Panc1 (cell line): ENCODE measurements around the gene CTAGE1.

Experiments used
- POLR2AphosphoS5 ChIP-seq: IDR thresholded peaks from 2 replicates; pipeline ENCODE4 v1.6.1; 2012; ENCODE audit warnings: mild to moderate bottlenecking, low read depth, low read length, moderate library complexity
- SIN3A ChIP-seq: IDR thresholded peaks from 2 replicates; pipeline ENCODE4 v1.6.1; 2012; ENCODE audit warnings: low read depth, mild to moderate bottlenecking, low read length, moderate library complexity, borderline replicate concordance; ENCODE audit not compliant: insufficient read depth
- TF ChIP-seq, protein P1 (sequence below): fragments of 450-650 bp; IDR thresholded peaks from 2 replicates; pipeline ENCODE4 v1.5.1; 2017; ENCODE audit warnings: mild to moderate bottlenecking
- TF ChIP-seq, protein P2 (sequence below), 2 experiments: IDR thresholded peaks; 2 replicates each; pipeline ENCODE4 v1.6.1; 2011 to 2012; ENCODE audit warnings: low read depth in 2 of 2, control low read depth in 1 of 2, low read length in 1 of 2, mild to moderate bottlenecking in 1 of 2, moderate library complexity in 1 of 2; ENCODE audit not compliant: insufficient read depth in 1 of 2

DNA sequence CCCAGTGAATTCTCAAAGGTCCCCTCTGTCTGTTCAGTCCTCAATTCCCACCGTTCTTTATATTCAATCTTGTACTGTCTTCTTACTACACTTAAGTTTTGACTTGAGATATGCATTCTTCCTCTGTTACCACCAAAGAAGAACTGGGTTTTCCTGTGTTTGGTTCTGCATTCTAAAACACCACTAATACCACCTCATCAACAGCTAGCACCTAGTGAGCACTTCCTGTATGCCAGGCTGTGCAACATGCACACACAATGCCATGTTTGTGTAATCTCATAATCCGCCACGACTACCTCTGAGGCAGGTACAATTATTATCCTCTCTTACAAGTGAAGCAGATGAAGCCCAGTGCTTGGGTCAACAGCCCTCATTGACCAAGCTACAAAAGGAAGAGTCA is 11.8 kb upstream of the CTAGE1 start:
- TF ChIP-seq, protein P1, sequence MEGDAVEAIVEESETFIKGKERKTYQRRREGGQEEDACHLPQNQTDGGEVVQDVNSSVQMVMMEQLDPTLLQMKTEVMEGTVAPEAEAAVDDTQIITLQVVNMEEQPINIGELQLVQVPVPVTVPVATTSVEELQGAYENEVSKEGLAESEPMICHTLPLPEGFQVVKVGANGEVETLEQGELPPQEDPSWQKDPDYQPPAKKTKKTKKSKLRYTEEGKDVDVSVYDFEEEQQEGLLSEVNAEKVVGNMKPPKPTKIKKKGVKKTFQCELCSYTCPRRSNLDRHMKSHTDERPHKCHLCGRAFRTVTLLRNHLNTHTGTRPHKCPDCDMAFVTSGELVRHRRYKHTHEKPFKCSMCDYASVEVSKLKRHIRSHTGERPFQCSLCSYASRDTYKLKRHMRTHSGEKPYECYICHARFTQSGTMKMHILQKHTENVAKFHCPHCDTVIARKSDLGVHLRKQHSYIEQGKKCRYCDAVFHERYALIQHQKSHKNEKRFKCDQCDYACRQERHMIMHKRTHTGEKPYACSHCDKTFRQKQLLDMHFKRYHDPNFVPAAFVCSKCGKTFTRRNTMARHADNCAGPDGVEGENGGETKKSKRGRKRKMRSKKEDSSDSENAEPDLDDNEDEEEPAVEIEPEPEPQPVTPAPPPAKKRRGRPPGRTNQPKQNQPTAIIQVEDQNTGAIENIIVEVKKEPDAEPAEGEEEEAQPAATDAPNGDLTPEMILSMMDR, result no peak
- TF ChIP-seq, protein P2, sequence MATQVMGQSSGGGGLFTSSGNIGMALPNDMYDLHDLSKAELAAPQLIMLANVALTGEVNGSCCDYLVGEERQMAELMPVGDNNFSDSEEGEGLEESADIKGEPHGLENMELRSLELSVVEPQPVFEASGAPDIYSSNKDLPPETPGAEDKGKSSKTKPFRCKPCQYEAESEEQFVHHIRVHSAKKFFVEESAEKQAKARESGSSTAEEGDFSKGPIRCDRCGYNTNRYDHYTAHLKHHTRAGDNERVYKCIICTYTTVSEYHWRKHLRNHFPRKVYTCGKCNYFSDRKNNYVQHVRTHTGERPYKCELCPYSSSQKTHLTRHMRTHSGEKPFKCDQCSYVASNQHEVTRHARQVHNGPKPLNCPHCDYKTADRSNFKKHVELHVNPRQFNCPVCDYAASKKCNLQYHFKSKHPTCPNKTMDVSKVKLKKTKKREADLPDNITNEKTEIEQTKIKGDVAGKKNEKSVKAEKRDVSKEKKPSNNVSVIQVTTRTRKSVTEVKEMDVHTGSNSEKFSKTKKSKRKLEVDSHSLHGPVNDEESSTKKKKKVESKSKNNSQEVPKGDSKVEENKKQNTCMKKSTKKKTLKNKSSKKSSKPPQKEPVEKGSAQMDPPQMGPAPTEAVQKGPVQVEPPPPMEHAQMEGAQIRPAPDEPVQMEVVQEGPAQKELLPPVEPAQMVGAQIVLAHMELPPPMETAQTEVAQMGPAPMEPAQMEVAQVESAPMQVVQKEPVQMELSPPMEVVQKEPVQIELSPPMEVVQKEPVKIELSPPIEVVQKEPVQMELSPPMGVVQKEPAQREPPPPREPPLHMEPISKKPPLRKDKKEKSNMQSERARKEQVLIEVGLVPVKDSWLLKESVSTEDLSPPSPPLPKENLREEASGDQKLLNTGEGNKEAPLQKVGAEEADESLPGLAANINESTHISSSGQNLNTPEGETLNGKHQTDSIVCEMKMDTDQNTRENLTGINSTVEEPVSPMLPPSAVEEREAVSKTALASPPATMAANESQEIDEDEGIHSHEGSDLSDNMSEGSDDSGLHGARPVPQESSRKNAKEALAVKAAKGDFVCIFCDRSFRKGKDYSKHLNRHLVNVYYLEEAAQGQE (IDR thresholded peaks at IDR 0.05; ENCODE audit: insufficient read depth in 1 of 2, low read depth in 2 of 2, low read length in 1 of 2), result no peak
- no peak for TF ChIP-seq SIN3A
- TF ChIP-seq POLR2AphosphoS5, result no peak
